GM18505 (cell line): ENCODE measurements around the gene KRTAP5-6.

Experiments
- ATAC-seq: cut with Tn5 transposase; IDR thresholded peaks from one replicate; pipeline ENCODE4 v1.9.1; 2021; ENCODE audit not compliant: unreplicated experiment
- POLR2A ChIP-seq: IDR thresholded peaks from 4 replicates; pipeline ENCODE4 v1.6.1; 2011; ENCODE audit warnings: borderline replicate concordance; ENCODE audit not compliant: insufficient read depth, insufficient read length; ENCODE audit errors: extremely low read depth

KRTAP5-6 gene

GRCh38 chr11:1696608-1697570, at the start of gene KRTAP5-6:
Gene KRTAP5-6, plus strand, starts transcription at chr11:1697195. Its CDS starts 51 bp downstream, at chr11:1697246.
- ATAC-seq: no peak
- no peak for TF ChIP-seq POLR2A

- no peak for ATAC-seq
- no peak for TF ChIP-seq POLR2A
These were observed 48.9 kb upstream of the KRTAP5-6 start for GRCh38 chr11:1647901-1648652.

GRCh38 chr11:1648653-1649420, 48.2 kb upstream of the KRTAP5-6 start:
- no peak for ATAC-seq
- TF ChIP-seq POLR2A: no peak

GRCh38 chr11:1650034-1650917, 46.7 kb upstream of the KRTAP5-6 start:
- ATAC-seq: no peak
- no peak for TF ChIP-seq POLR2A

DNA sequence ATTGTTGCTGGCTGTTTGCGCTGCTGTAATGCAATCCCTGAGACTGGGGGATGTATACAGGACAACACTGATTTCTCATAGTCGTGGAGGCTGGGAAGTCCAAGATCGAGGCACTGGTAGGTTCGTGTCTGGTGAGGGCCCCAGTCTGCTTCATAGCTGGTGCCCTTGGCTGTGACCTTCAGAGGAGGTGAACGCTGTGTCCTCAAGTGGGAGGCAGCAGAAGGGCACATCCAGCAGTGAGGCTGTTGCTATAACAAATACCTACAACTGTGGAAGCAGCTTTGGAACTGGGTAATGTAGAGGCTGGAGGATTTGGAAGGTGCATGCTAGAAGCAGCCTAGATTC, 46.1 kb upstream of the KRTAP5-6 start:
- no peak for ATAC-seq
- no peak for TF ChIP-seq POLR2A

DNA sequence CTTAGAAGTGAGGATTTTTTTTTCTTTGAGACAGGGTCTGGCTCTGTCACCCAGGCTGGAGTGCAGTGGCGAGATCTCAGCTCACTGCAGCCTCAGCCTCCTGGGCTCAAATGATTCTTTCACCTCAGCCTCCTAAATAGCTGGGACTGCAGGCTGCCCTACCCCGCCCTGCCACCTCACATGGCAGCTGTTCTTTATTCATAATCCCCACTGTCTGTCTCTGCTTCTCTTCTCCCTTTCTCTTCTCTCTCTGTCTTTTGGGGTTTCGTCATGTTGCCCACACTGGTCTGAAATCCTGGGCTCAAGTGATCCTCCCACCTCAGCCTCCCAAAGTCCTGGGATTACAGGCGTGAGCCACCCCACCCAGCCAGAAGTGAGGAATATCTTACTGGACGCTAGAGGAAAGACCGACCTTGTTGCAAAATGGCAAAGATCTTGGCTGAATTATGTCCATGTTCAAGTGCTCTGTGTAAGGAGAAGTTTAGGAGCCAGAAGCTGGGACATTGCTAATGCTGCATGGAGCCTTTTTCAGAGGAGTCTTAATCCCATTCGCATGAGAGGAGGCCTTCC, 45.5 kb upstream of the KRTAP5-6 start:
- no peak for TF ChIP-seq POLR2A
- no peak for ATAC-seq

DNA sequence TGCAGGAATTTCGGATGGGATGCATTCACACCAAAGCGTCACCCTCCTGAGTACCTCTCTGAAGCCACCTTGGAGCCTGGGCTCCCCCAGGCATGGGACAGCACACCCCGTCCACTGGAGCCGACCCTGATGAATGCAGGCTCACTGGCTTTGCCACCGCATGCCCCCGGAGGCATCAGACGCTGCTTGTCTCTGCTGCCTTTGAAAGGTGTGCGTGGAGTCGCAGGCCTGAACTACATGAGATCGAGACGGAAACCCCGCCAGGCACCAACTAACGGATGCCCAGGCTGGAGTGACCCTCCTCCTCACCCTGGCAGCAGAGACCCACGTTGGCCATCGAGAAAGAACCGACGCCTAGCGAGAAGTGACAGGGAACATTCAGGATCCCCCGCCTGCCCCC, 45.0 kb upstream of the KRTAP5-6 start:
- no peak for ATAC-seq

GRCh38 chr11:1652442-1652770, 44.6 kb upstream of the KRTAP5-6 start:
- no peak for ATAC-seq
- TF ChIP-seq POLR2A: no peak

More for the DNA sequence above, 45.0 kb upstream of the KRTAP5-6 start:
- TF ChIP-seq POLR2A: no peak

- peak; percentile 59 for ATAC-seq
- no peak for TF ChIP-seq POLR2A
These were observed 44.0 kb upstream of the KRTAP5-6 start for GRCh38 chr11:1652771-1653540.

DNA sequence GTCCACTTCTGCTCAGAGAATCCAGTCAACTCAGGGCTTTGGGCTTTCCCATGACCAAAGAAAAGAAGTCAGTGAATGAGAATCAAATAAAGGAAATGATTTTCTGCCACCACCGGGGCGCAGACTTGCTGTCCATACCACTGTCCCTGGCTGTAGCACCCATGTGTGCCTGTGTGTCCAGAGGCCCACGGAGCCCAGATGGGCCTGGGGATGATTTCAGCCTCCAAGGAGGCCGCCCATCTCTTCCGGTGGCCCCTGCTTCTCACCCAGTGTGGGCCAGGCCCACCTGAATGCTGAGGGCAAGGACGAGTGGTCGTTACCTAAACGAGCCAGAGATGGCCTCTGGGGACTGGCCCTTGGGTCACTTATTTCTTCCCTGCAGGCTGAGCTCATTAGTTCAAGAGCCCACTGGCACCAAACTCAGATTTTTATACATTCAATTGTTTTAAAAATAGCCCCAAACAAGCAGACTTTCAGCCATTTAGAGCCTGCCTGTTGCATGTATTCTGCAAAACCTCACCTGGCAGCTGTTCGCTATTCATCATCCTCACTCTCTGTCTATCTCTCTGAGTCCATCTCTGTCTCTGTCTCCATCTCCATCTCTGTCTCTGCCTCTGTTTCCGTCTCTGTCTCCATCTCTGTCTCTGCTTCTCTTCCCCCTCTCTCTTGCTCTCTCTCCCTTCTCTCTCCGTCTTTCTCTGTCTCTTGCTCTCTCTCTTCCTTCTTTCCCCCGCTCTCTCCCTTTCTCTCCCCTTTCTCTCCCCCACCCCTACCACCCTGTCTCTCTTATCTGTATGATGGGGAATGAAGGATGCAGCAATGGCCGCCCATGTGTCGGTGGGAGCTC, 43.2 kb upstream of the KRTAP5-6 start:
- no peak for ATAC-seq
- TF ChIP-seq POLR2A: no peak
